GM12892 (cell line): ENCODE measurements around the gene JDP2.

ENCODE experiments used
- POLR2A ChIP-seq: IDR thresholded peaks from 2 replicates; pipeline ENCODE4 v1.6.1; 2011; ENCODE audit warnings: low read depth, low read length, control low read depth
- POLR2AphosphoS5 ChIP-seq: IDR thresholded peaks from 2 replicates; pipeline ENCODE4 v1.6.1; 2011; ENCODE audit warnings: low read depth, low read length, control low read depth
- TAF1 ChIP-seq: IDR thresholded peaks from 2 replicates; pipeline ENCODE4 v1.6.1; 2011; ENCODE audit warnings: low read depth, mild to moderate bottlenecking, control low read depth, low read length, borderline replicate concordance

DNA sequence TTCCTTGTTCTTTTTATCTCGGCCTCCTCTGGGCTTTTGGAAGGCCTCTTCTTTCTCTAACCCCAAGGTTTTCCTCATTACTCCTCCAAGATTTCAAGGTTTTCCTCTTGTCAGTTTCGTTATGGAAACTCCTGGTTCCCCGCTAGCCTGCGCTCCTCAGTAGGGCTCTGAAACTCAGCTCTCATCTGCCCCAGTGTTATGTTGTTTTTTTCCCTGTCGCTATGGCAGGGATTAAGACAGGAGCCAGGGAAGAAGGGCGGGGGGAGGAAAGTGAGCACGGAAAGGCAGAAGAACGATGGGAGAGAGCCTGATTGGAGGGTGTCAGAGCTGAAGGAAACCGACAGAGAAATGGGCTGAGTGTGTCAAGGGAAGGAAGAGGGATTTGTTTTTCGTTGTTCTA lies 26.5 kb upstream of the JDP2 start:
- TF ChIP-seq POLR2A (no peak), TAF1 (no peak), POLR2AphosphoS5 (no peak)
